Ishikawa (cell line): ENCODE results near the gene MRPS23.

ENCODE experiments used
- CEBPB ChIP-seq: IDR thresholded peaks from 2 replicates; pipeline ENCODE4 v1.6.1; 2012
- CREB1 ChIP-seq: IDR thresholded peaks from 2 replicates; pipeline ENCODE4 v1.6.1; 2012; ENCODE audit warnings: low read depth
- EGR1 ChIP-seq: IDR thresholded peaks from 2 replicates; pipeline ENCODE4 v1.6.1; 2012
- EP300 ChIP-seq: IDR thresholded peaks from 2 replicates; pipeline ENCODE4 v1.6.1; 2012; ENCODE audit warnings: borderline replicate concordance
- FOXM1 ChIP-seq: IDR thresholded peaks from 2 replicates; pipeline ENCODE4 v1.6.1; 2012; ENCODE audit warnings: low read depth, borderline replicate concordance
- MAX ChIP-seq: IDR thresholded peaks from 2 replicates; pipeline ENCODE4 v1.6.1; 2012
- NFIC ChIP-seq: IDR thresholded peaks from 2 replicates; pipeline ENCODE4 v1.6.1; 2012
- RAD21 ChIP-seq: IDR thresholded peaks from 2 replicates; pipeline ENCODE4 v1.6.1; 2012; ENCODE audit warnings: low read depth
- REST ChIP-seq: IDR thresholded peaks from 2 replicates; pipeline ENCODE4 v1.6.1; 2012; ENCODE audit warnings: low read depth, mild to moderate bottlenecking
- TAF1 ChIP-seq: IDR thresholded peaks from 2 replicates; pipeline ENCODE4 v1.6.1; 2012; ENCODE audit warnings: low read depth, mild to moderate bottlenecking
- TEAD4 ChIP-seq: IDR thresholded peaks from 2 replicates; pipeline ENCODE4 v1.6.1; 2012
- YY1 ChIP-seq: IDR thresholded peaks from 2 replicates; pipeline ENCODE4 v1.6.1; 2012; ENCODE audit warnings: low read depth

- TF ChIP-seq RAD21 (no peak), TAF1 (no peak), EP300 (no peak), YY1 (no peak), MAX (no peak), CEBPB (no peak), FOXM1 (no peak), CREB1 (no peak), EGR1 (no peak), NFIC (no peak), REST (no peak), TEAD4 (no peak)
Measured at GRCh38 chr17:57873261-57874057, 23.6 kb upstream of the MRPS23 start.
